Muscle of arm (tissue), 12 donors: ENCODE measurements around the gene LARGE1. TPM values are rescaled to one million over a fixed set of nuclear protein-coding genes. Genes with fewer than 3 reads are reported as not detected.

Source experiments
- DNase-seq: peaks from one replicate; pipeline ENCODE4 v3.0.0-alpha.2; 2013
- polyA plus RNA-seq, 12 donors: library from polyadenylated mRNA; unstranded; fragments of 120-200 nt; gene quantifications; one replicate each; pipeline ENCODE4 v1.2.1, GENCODE V29; 2013; ENCODE audit not compliant: insufficient read length in 12 of 12

LARGE1 gene
- polyA plus RNA-seq, 12 donors: 9.2 to 14.1 (median 10.9) TPM; not detected in 1

DNA sequence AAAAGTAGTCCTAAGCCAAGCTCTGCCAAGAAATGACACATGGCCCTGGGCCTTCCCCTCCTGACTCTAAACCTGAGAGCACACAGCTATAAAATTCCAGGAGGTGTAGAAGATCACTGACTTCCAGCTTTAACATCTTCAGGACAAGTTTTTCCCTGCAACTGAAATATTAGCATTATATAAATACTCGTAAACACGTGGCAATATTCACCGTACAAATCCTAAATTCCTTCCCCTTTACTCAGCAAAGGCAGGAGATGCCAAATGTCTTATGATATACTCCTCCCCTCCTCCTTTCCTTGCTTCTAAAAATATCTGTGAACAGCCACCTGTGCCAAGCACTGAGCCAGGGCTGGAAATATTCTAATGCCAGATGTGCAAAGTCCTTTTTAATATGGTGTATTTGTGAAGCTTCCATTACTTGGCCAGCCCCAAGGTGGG lies 194.0 kb downstream of the LARGE1 start:
- peak; percentile 73 for DNase-seq

DNA sequence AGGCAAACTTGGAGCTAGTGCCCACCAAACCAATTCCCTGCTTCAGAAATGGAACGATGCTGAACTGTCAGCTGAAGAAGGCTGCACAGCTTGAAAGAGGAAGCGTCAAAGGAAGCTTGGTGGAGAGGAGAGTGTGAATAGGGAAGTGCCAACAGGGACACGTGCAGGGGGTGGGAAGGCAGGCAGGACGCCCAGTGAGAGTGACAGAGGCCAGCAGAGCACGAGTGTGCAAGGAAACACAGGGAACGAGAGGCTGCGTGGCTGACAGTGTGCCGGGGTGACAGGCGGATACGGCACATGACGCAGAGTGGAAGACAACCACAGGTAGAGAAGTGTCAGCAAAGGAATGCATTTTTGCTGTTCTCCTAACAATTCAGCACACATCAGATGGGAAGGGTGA lies 196.4 kb downstream of the LARGE1 start:
- DNase-seq: no peak

DNA sequence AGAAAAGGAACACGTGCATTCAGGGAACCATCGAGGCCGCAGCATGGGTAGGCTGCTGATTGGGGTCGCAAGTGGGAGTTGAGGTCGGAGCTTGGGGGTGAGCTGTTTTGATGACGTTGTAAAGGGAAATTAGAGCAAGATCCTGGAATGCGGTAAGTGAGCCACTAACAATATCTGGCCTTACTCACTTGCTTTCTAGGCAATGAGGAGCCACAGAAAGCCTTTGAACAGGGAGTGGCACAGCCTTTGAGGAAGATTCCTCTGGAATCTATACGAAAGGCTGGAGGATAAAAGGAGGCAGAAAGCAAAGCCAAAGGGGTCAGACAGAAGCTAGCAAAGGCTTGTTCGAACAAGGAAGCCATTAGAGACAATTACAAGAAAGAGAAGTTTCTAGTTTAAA lies 197.5 kb downstream of the LARGE1 start:
- no peak for DNase-seq

DNA sequence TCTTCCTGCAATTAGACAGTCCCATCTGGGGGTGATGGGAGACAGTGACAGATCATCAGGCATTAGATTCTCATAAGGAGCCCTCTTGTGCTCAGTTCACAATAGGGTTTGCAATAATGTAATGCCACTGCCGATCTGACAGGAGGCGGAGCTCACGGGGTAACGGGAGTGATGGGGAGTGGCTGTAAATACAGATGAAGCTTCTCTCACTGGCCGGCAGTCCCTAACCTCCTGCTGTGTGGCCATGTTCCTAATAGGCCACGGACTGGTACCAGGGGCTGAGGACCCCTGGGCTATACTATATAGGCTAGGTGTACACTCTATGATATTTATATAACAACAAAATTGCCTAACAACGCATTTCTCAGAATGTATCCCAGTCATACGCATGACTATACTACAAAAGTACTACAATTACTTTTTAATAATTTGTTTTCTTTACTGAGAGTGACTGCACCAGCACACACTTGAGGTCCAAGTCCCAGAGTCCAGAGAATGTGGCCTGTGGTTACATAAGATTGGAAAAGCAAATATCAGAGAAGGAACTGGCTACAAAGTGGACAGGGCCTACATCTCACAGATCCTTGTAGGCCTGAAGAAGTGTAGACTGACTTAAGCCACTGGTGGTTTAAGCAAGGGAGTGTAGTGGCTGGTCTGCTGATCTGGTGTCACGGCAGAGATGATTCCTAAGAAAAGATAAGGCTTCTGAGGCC lies 200.0 kb downstream of the LARGE1 start:
- DNase-seq: no peak

DNA sequence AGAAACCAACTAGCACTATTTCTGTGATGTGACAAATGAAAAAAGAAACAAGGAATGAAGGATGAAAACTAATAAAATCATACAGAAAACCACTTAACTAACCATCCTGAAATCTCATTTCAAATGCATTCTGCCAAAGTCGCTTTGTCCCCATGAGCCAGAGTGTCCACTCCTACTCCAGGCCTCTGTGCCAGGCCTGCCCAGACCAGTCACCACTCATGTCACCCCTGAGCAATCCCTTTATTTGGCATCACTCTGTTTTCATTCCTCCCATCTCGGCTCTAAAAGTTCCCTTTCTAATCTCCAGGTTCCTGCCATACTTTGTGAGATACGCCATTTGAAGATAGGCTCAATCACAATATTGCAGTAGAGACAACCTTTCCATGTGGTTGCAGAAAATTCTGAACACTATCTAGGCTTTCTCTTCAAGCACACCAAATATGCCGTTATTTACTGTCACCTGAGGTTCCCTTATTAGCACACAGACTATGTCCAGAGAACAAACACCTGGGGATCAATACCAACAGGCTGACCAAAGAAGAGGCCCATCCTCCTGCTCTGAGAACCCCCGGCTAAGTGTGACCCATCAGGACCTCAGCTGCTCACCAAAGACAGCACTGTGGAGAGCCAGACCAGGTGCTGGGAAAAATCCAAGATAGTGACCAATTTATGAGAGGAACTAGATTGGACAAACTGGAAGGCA lies 202.4 kb downstream of the LARGE1 start:
- DNase-seq: no peak

DNA sequence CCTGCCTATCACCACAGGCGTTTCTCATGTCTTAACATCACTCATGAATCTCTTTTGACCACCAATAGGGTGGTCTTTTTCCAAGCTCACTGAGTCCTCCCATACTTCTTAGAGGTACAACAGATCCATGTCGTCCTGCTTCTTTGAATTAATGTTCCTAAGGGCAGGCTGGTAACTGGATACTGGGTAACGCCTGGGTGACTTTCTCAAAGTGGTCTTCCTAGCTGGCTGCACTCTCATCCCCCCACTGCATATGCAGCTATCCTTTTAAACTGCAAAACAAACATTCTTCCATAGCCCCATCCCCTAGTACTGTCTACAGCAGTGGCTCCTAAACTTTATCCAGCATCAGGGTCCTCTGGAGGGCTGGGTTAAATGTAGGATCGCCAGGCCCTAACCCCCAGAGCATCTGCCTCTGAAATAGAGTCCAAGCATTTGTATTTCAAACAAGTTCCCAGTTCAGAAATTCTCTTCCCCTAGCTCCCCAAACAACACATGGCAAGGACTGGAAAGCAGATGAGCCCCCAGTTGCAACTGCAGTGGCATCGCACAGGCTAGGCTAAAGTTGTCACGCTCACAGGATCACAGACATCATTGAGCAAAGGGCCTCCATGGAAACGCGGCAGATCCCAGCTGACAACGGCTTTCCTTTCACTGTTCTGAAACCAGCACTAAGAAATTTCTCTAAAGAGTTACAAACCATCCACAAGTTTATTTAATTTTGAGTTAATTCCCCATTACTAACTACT lies 204.9 kb downstream of the LARGE1 start:
- no peak for DNase-seq

DNA sequence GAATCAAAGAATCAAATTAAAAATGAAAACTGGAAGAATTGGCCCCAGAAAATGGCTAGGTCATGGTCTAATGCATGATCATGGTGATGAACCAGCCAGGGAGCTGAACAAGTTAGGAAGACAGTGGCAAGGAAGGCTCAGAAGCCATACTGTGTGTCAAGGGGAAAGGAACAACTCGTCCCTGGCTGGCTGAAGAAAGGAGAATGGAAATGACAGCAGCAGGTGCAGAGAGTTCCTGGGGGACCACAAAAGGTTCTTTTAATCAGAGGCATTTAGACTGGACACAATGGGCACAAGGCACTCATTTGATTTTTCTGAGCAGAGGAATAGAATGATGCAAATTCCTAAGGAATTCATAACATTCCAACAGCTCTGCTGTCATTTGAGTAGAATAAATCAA lies 209.9 kb downstream of the LARGE1 start:
- DNase-seq: no peak

DNA sequence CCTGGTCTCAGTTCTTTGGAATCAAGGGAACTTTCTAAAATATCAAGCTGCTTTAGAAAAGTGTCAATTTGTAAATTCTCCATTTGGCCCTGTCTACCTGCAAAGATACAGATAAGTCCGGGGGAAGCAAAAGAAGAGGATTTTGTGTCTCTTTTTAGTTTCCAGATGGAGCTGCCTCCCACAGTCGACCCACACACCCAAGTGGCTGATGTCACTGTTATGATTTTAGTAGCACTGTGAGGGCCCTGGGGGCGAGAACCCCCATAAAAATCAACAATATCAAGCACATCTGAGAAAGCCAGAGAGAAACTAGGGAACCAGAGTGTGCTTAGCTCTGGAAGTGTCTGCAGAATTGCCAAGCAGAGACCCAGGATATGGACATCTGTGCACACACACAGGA lies 212.7 kb downstream of the LARGE1 start:
- DNase-seq: no peak

DNA sequence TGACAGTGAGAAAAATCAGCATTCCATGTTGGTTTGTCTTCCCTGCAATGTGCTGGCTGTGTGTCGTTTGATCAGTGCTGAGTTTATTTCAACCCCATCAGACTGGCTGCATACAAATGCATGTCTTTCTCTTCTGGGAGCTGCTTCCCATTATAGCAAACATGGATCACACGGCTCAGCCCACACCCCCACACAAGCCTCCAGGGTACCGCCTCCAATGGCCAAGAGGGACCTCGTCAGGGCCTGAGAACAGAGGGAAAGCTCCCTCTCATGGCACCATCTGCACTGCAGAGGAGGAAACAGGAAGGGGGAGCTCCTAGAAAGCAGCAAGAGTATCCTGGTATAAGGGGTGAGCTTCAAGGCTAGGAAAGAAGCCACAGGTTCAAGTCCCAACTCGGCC lies 214.2 kb downstream of the LARGE1 start:
- no peak for DNase-seq

DNA sequence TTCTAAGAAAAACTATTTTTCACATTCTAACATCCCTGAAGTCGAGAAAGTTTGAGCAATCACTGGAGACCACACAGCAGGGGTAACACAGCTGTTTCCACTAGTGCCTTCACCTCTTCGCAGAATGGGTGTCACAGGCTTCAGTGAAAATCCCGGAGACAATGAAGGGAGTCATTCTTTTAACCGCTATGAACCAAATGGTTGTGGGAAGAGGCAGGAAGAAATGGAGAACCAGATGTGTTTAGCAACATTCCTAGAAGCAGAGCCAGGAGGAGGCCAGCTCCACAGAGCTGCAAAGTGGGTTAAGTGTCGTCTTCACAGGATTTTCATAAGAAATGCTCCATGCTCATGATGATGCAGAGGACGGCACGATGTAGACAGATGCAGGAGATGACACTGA lies 221.1 kb downstream of the LARGE1 start:
- peak; percentile 23 for DNase-seq

DNA sequence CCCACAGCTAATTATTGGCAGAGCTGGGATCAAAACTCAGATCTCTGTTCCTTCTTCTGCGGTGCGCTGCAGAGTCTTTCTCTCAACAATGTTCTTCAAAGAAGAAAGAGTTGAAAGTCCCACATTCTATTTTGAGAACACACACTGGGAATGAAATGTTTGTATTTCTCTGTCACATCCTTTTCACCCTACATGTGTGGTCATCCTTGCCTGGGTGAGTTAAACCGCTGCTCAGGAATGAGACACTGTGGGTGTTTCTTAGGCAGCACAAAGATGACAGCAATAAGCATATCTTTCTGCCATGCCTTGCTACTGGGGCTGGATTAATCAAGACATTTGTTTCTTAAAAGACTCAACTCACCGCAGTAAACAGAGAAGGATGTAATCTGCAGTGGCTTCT lies 222.6 kb downstream of the LARGE1 start:
- no peak for DNase-seq

DNA sequence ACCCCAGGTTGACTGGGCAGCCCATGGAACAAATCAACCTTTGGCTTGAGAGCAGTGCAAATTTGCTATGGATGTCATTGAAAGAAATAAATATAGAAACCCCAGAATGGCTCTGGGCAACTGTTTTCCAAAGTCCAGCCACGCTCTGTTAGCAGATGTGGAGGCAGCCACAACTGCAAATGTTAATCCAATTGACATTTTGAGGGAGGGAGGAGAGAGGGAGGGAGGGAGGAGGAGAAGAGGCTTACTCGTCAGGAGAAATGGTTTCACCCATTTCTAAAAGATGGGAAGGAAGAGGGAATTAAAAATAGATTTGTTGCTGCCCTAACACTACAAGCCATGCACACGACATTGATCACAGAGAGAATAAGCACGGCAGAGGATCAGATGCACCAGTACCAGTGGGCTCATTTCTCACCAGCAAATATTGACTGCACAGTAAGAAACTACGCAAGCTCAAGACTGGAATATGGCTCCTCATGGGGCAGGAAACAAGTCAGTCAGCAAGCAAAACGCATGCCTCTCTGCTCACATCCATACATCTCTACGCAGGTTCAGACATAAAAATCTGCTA lies 229.1 kb downstream of the LARGE1 start:
- DNase-seq: no peak

DNA sequence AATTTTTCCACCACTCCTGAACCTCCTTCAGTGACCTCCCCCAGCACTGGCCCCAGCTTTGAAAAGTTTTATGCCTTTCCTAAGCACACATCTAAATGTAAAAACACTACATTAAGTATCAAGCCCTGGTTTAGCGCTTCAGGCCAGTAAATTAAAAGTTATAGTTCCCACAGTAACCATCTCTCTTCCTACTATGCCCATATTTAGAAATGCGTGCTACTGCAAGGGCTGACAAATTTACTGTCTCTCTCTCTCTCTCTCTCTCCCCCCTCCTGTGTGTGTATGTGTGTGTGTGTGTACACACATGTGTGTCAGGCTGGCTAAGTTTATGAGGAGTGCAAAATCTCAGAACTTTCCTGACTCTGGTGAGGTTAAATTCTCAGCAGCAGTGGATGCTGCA lies 231.4 kb downstream of the LARGE1 start:
- no peak for DNase-seq

DNA sequence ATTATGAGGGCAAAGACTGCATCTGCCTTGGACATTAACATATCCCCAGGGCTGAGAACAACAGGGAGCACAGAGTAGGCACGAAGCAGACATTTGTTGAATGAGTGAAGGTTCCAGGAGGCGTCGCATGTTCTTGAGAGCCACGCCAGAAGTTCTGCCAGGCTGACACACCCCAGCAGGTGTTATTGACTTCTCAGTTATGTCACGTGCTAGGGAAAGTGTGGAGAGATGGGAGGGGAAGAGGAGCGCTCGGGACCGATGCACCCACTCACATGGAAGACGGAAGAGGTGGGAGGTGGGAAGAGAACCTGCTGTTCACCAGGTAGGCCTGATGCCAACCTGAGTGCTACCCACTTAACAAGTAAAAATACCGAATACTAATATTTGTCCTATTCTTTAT lies 232.8 kb downstream of the LARGE1 start:
- DNase-seq: no peak

DNA sequence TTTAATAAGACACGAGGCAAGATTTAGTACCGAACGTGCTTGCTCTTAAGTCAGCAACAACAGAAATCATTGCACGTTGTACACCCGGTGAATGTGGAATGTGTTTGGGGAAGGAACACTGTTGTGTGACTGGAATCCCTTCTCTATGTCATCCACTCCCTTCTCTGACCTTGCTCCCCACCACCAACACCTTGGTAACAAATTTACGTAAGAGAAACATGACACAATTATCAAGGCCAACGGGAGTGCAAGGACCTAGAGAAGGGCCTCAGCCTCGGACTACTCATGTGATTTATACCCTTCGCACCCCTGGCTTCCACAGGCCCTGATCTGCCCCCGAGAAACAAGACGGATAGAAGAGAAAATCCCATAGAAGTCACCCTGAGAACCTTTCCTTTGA lies 236.2 kb downstream of the LARGE1 start:
- no peak for DNase-seq

DNA sequence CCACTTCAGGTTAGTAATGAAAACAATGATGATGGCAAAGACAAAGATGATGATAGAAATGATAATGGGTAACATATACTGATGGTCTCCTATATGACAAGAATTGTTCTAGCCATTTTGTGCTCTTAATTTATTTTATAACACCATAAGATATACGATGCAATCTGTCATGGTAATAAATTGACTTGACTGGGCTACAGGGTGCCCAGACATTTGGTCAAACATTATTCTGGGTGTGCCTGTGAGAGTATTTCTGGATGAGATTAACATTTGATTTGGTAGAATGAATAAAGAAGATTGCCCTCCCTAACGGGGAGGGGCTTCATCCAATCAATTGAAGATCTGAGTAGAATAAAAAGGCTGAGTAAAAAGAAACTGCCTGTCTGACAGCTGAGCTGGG lies 237.3 kb downstream of the LARGE1 start:
- DNase-seq: no peak

DNA sequence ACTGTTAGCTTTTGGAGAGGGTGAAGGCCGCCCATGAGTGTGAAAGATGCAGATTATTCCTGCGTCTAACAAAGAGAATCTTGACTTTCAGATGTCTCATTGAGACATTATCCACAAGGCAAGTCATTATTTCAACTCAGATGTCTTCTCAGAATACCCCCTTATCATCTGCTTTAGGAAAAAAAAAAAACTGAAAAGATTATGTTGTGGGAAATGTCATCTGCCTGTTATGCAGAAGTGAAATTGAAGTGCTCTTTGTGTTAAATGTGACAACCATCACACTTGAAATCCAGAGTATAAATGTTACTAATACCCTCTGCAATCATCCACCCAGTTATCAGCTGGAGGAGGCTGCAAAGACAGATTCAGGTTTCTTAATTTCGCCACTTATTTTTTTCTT lies 239.6 kb downstream of the LARGE1 start:
- no peak for DNase-seq

DNA sequence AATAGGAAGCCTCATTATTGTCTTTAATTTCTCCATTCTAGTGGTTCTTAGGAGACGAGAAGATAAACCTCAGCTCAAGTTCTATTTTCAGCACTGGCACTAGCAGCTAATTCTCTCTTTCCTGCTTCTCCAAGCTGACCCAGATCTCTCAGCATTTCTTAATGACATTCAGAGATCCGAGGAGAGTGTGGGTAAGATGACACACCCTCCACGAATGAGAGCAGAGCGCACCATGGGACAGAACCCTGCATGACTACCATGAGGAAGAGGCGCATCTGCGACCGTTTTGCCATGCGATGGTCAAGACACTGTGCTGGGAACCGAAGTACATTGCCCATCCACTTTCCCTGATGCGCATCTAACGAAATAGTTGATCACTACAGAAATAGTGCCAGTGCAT lies 241.8 kb downstream of the LARGE1 start:
- no peak for DNase-seq

DNA sequence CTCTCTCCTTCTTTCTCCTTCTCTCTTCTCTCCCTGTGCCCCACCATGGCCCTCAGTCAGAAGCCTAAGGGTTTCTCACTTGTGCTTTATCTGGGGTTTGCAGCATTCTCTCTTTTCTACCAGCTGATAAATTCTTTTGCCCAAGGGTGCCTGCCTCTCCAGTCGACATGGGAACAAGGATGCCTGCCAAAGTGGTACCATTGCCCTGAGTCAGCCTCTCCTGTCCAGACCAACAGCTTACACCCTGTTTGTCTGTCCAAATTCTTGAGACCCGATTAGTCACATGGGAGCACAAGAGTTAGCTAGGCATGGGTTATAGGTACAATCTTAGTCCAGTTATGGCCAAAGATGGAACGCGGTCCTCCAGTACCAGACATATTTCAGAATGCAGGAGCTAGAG lies 242.7 kb downstream of the LARGE1 start:
- DNase-seq: no peak

DNA sequence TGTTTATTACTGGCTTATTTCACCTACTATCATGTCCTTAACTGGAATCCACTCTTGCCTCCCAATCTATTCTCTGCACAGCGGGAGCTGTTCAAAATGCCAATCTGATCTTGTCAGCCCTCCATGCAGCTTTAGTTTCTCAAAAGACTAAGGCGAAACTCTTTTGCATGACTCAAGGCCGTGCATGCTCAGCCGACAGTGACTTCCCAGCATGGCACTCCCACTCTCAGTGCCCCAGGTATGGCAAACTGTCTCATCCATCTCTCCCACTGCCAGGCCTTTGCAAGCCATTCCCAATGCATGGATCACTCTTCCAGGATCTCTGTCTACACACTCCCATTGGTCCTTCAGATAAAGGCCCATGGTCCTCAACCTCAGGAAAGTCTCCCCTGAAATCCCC lies 245.9 kb downstream of the LARGE1 start:
- no peak for DNase-seq

DNA sequence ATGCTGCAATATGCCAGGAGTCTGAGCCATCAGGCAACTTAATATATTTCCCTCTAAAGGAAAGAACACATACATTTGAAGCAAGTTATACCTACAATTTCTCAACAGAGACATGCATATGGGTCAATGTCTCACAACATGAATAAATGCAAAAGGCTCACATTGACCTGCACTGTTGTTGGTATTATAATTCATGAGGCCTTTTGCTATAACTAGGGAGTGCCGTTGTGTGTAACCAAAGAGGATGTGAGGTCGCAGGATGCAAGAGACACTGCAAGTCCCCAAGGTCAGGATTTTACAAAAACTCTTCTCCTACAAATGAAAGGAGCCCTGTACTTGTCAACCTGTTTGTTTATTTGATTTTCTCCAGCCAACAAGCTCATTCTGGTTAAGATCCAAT lies 250.5 kb downstream of the LARGE1 start:
- DNase-seq: no peak

DNA sequence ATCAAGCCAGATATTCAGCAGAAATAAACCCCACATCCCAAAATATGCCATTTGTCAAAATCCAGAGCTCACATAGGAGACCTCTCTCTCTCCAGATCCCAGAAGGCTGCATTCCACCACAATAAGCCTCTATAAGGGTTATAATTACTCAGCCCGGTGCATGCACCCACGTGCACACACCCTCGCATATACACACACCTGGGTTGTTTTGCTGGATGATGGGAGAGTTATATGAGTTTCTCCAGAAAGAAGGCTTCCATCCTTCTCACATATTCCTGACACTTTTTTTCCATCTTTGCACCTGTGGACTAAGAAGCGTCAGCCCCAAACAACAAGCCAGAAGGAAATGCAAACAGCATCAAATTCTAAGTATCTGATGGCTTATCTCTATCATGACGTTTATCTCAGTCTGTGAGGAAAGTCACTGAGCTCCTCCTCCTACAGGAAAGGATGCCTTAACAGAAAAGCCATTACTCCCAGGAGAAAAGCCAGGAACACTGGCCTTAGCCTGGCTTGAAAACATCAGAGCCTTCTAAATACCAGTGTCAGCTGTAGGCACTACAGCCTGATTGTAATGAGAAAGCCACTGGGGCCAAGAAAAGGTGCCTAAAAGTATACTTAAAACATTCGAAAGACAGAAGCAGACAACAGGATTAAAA lies 253.2 kb downstream of the LARGE1 start:
- no peak for DNase-seq
